ENCODE results near the gene RNF39.

The RNF39 gene

GRCh38 chr6:30097902-30098768 is 22.6 kb upstream of the RNF39 start:
- no peak for DNase-seq (ENCODE audit: low spot score)

GRCh38 chr6:30096829-30097228 is 21.3 kb upstream of the RNF39 start:
- DNase-seq (ENCODE audit: low spot score), result no peak

- DNase-seq (ENCODE audit: low spot score), result no peak
These were observed 18.5 kb upstream of the RNF39 start for GRCh38 chr6:30093951-30094661.

DNA sequence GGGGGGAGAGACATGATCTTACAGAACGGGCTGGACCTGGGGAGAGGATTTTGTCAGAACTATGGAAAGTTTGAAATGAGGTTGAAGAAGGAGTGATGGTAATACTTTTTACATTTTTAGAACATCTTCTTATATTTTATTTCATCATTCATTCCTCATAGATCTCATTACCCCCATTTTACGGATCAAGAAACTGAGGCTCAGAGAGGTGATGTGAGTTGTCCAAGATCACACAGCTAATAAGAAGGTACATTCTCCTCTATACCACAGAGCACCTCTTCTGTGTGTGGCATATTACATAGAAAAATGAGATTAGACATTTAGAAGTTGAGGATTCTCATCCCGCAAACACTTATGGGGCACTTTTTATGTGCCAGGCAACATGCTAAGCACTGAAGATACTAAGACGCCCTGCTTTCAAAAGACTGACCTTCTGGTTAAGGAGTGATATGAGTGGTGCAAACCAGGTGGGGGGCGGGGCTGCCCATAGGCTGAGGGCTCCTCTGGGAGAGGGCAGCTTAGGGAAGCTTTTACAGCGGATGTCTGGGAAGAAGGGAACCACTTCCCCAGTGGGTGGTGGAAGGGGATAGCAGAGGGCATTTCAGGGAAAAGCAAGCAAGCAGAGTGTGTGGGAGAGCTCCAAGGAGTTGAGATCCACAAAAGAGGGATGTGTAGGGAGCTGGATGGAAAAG is 17.4 kb upstream of the RNF39 start:
- DNase-seq (ENCODE audit: low spot score), result no peak

DNA sequence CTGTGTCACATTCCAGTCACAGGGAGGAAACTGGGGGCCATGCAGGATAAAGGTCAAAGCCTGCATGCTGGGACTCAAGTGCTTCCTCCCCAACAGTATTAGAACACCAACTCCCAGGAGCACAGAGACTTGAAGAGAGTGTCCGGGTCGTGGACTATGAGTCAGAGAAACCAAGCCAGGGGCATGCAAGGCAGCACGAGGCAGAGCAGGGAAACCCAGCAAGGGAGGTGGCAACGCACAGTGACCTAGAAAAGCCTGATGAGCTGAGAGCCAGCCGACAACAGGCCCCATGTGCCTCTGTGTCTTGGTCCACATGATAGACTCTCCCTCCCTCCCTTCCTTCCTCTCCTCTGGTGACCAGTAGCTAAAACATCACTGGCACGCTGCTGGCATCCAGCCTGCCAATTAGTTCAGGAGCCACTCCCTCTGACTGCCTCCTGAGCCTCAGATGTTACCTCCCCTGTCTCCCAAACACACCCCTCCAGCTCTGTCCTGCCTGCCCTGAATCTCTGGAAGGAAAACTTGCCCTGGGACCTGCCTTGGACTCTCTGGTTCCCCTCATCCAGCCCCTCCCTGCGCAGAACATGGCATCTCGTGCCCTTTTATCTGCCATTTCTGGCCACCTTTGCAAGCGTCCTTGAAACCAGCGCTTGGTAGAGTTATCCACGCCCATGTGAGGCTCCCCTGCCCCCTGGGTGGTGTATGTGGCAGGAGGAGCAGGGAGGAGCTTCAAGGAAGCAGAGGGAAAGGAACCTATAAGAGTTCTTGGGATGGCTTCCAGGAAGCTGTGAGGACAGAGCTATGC is 16.2 kb upstream of the RNF39 start:
- peak; percentile 64 for DNase-seq (ENCODE audit: low spot score)

DNA sequence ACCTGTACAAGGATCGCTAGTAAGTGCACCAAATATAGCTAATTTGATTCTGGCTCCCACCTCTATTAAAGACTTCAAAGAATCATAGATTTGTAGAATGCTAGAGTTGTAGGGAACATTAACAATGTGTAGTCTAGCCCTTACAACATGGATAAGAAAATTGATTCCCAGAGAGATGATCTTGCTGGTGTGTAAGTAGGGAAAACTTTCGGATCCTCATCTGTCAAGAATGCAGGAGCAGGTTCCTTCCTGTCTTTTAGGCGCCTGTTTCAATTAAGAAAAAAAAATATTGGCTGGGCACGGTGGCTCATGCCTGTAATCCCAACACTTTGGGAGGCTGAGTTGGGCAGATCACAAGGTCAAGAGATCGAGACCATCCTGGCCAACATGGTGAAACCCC is 12.3 kb upstream of the RNF39 start:
- no peak for DNase-seq (ENCODE audit: low spot score)

DNA sequence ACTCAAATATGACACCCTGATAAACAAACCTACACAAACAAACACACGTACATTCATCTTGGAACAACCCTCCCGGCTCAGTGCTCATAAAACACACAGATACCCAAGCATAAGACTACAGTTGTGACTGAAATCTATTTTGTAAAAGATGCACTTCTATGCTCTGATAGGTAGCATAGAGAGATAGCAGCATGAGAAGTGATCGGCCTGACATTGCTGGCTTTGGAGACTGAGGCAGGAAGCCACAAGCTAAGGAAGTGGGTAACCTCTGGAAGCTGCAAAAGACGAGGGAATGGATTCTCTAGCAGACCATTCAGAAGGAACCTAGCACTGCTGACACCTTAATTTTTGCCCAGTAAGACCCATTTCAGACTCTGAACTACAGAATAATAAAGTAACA is 1.6 kb upstream of the RNF39 start:
- no peak for DNase-seq (ENCODE audit: low spot score)

- DNase-seq (ENCODE audit: low spot score), result no peak
These were observed 492 bp upstream of the RNF39 start for GRCh38 chr6:30075790-30076732.

DNA sequence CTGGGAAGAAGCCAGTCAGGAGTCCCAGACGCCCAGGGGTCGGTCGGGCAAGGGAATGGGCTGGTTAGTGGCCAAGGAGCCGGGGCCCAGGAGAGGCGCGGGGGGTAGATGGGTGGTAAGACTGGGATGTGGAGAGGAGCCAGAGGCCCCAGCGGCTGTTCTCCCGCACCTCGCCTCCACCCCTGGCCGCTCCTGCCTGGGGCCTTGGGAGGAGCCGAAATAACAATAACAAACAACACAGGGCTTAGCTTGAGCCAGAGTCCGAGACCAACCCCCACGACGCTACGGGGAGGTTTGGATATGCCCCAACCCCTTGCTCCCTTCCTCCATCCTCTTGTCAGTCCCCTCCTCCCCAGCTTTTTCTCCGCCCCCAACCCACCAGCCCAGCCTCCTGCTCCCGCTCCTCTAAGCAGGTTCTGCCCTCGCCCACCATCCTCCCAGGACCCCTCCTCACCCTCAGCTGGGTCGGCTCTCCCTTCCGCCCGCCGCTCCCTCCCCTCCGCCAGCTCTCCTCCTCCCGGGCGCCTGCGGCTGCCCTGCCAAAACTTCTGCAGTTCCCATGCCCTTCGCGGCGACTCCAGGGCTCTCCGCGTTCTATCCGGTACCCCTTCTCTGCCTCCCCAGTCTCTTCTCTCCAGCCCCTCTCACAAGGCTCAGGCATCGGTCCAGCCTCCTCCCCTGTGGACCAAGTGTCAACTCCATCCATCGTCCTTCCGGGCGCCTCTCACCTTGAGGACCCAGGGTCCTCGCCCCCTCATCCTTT is 1.1 kb downstream of the RNF39 start:
- DNase-seq (ENCODE audit: low spot score), result no peak

- no peak for DNase-seq (ENCODE audit: low spot score)
These were observed 1.9 kb downstream of the RNF39 start for GRCh38 chr6:30073489-30074235.

GRCh38 chr6:30071858-30072257 is 3.7 kb downstream of the RNF39 start:
- no peak for DNase-seq (ENCODE audit: low spot score)

GRCh38 chr6:30071081-30071818 is 4.3 kb downstream of the RNF39 start:
- no peak for DNase-seq (ENCODE audit: low spot score)

GRCh38 chr6:30067460-30068139 is 8.0 kb downstream of the RNF39 start:
- DNase-seq (ENCODE audit: low spot score), result no peak

DNA sequence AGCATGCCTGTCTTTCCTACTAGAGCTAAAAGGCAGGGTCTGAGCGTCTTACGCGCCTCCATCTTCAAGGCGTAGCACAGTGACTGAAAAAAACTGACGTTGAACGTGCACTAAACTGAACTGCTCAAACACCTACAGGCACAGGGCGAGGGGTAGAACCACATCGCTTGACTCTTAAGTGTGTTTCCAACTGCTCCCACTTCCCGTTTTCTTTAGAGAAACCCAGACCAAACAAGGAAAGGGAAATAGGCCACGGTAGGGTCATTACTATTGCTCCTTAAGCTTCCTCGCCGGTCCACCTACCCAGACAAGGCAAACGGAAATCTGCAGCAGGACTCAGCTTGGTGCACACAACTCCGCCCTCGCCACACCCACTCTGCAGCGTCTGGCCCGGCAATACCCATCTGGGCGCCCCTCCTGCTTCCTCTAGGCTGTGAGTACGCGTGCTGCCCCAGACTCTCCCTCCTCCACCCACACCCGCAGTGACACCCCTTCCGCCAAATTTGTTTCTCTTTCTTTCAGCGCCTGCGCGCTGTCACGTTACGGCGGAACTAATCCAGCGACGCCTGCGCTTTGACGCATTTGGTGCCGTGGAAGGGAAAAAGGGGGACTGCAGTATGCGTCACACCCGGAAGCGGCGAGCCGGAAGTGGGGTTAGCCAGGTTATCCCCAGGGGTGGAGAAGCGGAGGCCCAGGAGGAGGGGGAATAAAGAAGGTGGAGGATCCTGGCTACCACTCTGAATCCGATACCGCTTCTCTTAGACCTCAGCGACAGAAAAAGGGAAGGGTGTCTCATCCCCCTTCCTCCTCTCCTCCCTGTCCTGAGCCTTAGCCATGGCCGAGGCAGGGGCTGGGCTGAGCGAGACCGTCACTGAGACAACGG is 8.8 kb downstream of the RNF39 start, which contains the start of gene PPP1R11:
PPP1R11 (plus strand) TSS at position 622 of the 883 bp plus-strand sequence; CDS start at position 835, 213 bp downstream.
- peak; percentile 100 for DNase-seq (ENCODE audit: low spot score)

DNA sequence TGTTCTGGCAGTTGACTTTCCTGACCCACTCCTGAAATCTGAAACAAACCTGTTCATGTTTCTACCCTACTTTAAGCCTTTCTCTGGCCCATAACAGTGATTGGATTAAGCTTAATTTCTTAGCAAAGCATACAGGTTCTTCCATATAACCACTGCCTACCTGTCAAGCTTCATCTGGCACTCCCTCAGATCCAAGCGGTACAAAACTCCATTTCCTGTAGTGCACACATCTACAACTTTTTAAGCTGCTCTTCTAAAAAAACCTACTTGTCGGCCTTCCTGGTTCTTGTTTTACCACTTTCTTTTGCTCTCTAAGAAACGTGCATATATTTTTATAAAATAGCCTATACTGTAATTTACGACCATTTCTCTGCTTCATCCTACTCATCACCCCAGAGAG is 9.5 kb downstream of the RNF39 start:
- no peak for DNase-seq (ENCODE audit: low spot score)

DNA sequence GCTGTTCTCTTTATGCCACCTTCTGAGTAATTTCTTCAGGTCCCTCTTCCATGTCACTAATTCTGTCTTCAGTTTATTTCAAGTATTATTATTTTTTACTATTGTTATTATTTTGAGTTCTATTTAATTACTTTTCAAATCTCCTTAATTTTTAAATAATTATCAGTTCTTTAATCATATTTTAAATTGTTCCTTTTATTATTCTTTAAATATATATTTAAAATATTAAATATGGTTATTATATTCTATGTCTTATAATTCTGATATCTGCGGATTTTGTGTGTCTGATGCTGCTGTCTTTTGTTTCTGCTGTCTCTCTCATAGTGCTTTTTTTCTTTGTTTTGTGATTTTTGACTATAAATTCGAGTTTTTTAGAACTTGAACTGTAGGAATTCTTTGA is 12.3 kb downstream of the RNF39 start:
- DNase-seq (ENCODE audit: low spot score), result no peak

Measured in COLO829 (cell line).